Measurements from ENCODE around the gene SHISAL2A.

Gene SHISAL2A

GRCh38 chr1:52635321-52636089 is 2.5 kb downstream of the SHISAL2A start:
- Histone ChIP-seq H3K9me3 (ENCODE audit: control insufficient read depth, low read length) (no peaks in the 10 kb centered on the region), H3K27me3 (ENCODE audit: control insufficient read depth, insufficient read depth, low read length, poor library complexity, severe bottlenecking) (peaks cover 42% of the 10 kb centered on the region), H3K36me3 (ENCODE audit: control insufficient read depth, insufficient read depth, low read length) (no peaks in the 10 kb centered on the region), H3K27ac (ENCODE audit: insufficient read depth, low read depth, low read length, poor library complexity, severe bottlenecking) (no peak overlapping the region), H3K4me1 (ENCODE audit: control insufficient read depth, insufficient read depth, low read length) (peaks cover 15% of the 10 kb centered on the region), H3K4me3 (ENCODE audit: insufficient read depth, low read depth, low read length) (no peak overlapping the region)
- 81 to 85% methylated on average over 1 to 4 of the region's 4 CpGs for WGBS, 2 experiments

GRCh38 chr1:52636721-52637695 is 4.0 kb downstream of the SHISAL2A start:
- WGBS, 2 experiments = 79 to 80% methylated on average over 10 to 11 of the region's 11 CpGs
- peaks cover 18% of the 10 kb centered on the region for H3K4me1 ChIP-seq (ENCODE audit: control insufficient read depth, insufficient read depth, low read length)
- H3K27ac ChIP-seq (ENCODE audit: insufficient read depth, low read depth, low read length, poor library complexity, severe bottlenecking) = no peak overlapping the region

GRCh38 chr1:52637946-52638345 is 5.0 kb downstream of the SHISAL2A start:
- Histone ChIP-seq H3K9me3 (ENCODE audit: control insufficient read depth, low read length) (no peaks in the 10 kb centered on the region), H3K4me1 (ENCODE audit: control insufficient read depth, insufficient read depth, low read length) (peaks cover 18% of the 10 kb centered on the region), H3K36me3 (ENCODE audit: control insufficient read depth, insufficient read depth, low read length) (no peaks in the 10 kb centered on the region), H3K4me3 (ENCODE audit: insufficient read depth, low read depth, low read length) (no peak overlapping the region), H3K27me3 (ENCODE audit: control insufficient read depth, insufficient read depth, low read length, poor library complexity, severe bottlenecking) (peaks cover 25% of the 10 kb centered on the region), H3K27ac (ENCODE audit: insufficient read depth, low read depth, low read length, poor library complexity, severe bottlenecking) (no peak overlapping the region)
- 85 to 87% methylated on average over 3 to 4 of the region's 4 CpGs for WGBS, 2 experiments

More at GRCh38 chr1:52636721-52637695, 4.0 kb downstream of the SHISAL2A start:
- Histone ChIP-seq H3K4me3 (ENCODE audit: insufficient read depth, low read depth, low read length) (no peak overlapping the region), H3K36me3 (ENCODE audit: control insufficient read depth, insufficient read depth, low read length) (no peaks in the 10 kb centered on the region), H3K27me3 (ENCODE audit: control insufficient read depth, insufficient read depth, low read length, poor library complexity, severe bottlenecking) (peaks cover 34% of the 10 kb centered on the region), H3K9me3 (ENCODE audit: control insufficient read depth, low read length) (no peaks in the 10 kb centered on the region)

- 88 to 90% methylated on average over 6 of the region's 6 CpGs for WGBS, 2 experiments
- Histone ChIP-seq H3K27ac (ENCODE audit: insufficient read depth, low read depth, low read length, poor library complexity, severe bottlenecking) (no peak overlapping the region), H3K27me3 (ENCODE audit: control insufficient read depth, insufficient read depth, low read length, poor library complexity, severe bottlenecking) (no peaks in the 10 kb centered on the region), H3K36me3 (ENCODE audit: control insufficient read depth, insufficient read depth, low read length) (no peaks in the 10 kb centered on the region), H3K9me3 (ENCODE audit: control insufficient read depth, low read length) (no peaks in the 10 kb centered on the region), H3K4me3 (ENCODE audit: insufficient read depth, low read depth, low read length) (no peak overlapping the region), H3K4me1 (ENCODE audit: control insufficient read depth, insufficient read depth, low read length) (peaks cover 18% of the 10 kb centered on the region)
Measured at GRCh38 chr1:52640697-52641096, 7.7 kb downstream of the SHISAL2A start.

GRCh38 chr1:52641307-52641706 is 8.3 kb downstream of the SHISAL2A start:
- no peak overlapping the region for H3K27ac ChIP-seq (ENCODE audit: insufficient read depth, low read depth, low read length, poor library complexity, severe bottlenecking)
- 93 to 98% methylated on average over 4 of the region's 4 CpGs for WGBS, 2 experiments

GRCh38 chr1:52645261-52645660 is 12.3 kb downstream of the SHISAL2A start:
- H3K4me3 ChIP-seq (ENCODE audit: insufficient read depth, low read depth, low read length) = no peak overlapping the region
- peaks cover 5% of the 10 kb centered on the region for H3K4me1 ChIP-seq (ENCODE audit: control insufficient read depth, insufficient read depth, low read length)
- no peaks in the 10 kb centered on the region for H3K27me3 ChIP-seq (ENCODE audit: control insufficient read depth, insufficient read depth, low read length, poor library complexity, severe bottlenecking)
- no peaks in the 10 kb centered on the region for H3K36me3 ChIP-seq (ENCODE audit: control insufficient read depth, insufficient read depth, low read length)
- no peak overlapping the region for H3K27ac ChIP-seq (ENCODE audit: insufficient read depth, low read depth, low read length, poor library complexity, severe bottlenecking)
- 81 to 82% methylated on average over 6 of the region's 6 CpGs for WGBS, 2 experiments
- H3K9me3 ChIP-seq (ENCODE audit: control insufficient read depth, low read length) = no peaks in the 10 kb centered on the region

More at GRCh38 chr1:52641307-52641706, 8.3 kb downstream of the SHISAL2A start:
- H3K4me3 ChIP-seq (ENCODE audit: insufficient read depth, low read depth, low read length) = no peak overlapping the region
- peaks cover 17% of the 10 kb centered on the region for H3K4me1 ChIP-seq (ENCODE audit: control insufficient read depth, insufficient read depth, low read length)
- no peaks in the 10 kb centered on the region for H3K27me3 ChIP-seq (ENCODE audit: control insufficient read depth, insufficient read depth, low read length, poor library complexity, severe bottlenecking)
- H3K36me3 ChIP-seq (ENCODE audit: control insufficient read depth, insufficient read depth, low read length) = no peaks in the 10 kb centered on the region
- no peaks in the 10 kb centered on the region for H3K9me3 ChIP-seq (ENCODE audit: control insufficient read depth, low read length)

- no peak overlapping the region for H3K4me3 ChIP-seq (ENCODE audit: insufficient read depth, low read depth, low read length)
- H3K9me3 ChIP-seq (ENCODE audit: control insufficient read depth, low read length) = no peaks in the 10 kb centered on the region
- H3K4me1 ChIP-seq (ENCODE audit: control insufficient read depth, insufficient read depth, low read length) = no peaks in the 10 kb centered on the region
- H3K27ac ChIP-seq (ENCODE audit: insufficient read depth, low read depth, low read length, poor library complexity, severe bottlenecking) = no peak overlapping the region
- no peaks in the 10 kb centered on the region for H3K27me3 ChIP-seq (ENCODE audit: control insufficient read depth, insufficient read depth, low read length, poor library complexity, severe bottlenecking)
- no peaks in the 10 kb centered on the region for H3K36me3 ChIP-seq (ENCODE audit: control insufficient read depth, insufficient read depth, low read length)
- WGBS, 2 experiments = 86 to 94% methylated on average over 1 of the region's 1 CpG
Measured at GRCh38 chr1:52651904-52652303, 18.9 kb downstream of the SHISAL2A start.

- Histone ChIP-seq H3K27ac (ENCODE audit: insufficient read depth, low read depth, low read length, poor library complexity, severe bottlenecking) (no peak overlapping the region), H3K4me3 (ENCODE audit: insufficient read depth, low read depth, low read length) (no peak overlapping the region), H3K36me3 (ENCODE audit: control insufficient read depth, insufficient read depth, low read length) (no peaks in the 10 kb centered on the region), H3K9me3 (ENCODE audit: control insufficient read depth, low read length) (no peaks in the 10 kb centered on the region), H3K27me3 (ENCODE audit: control insufficient read depth, insufficient read depth, low read length, poor library complexity, severe bottlenecking) (no peaks in the 10 kb centered on the region), H3K4me1 (ENCODE audit: control insufficient read depth, insufficient read depth, low read length) (no peaks in the 10 kb centered on the region)
- 95 to 96% methylated on average over 5 of the region's 5 CpGs for WGBS, 2 experiments
Measured at GRCh38 chr1:52653207-52653849, 20.4 kb downstream of the SHISAL2A start.

GRCh38 chr1:52654063-52654462 is 21.1 kb downstream of the SHISAL2A start:
- H3K36me3 ChIP-seq (ENCODE audit: control insufficient read depth, insufficient read depth, low read length) = no peaks in the 10 kb centered on the region
- no peak overlapping the region for H3K27ac ChIP-seq (ENCODE audit: insufficient read depth, low read depth, low read length, poor library complexity, severe bottlenecking)
- no peak overlapping the region for H3K4me3 ChIP-seq (ENCODE audit: insufficient read depth, low read depth, low read length)
- H3K9me3 ChIP-seq (ENCODE audit: control insufficient read depth, low read length) = no peaks in the 10 kb centered on the region
- no peaks in the 10 kb centered on the region for H3K4me1 ChIP-seq (ENCODE audit: control insufficient read depth, insufficient read depth, low read length)
- no peaks in the 10 kb centered on the region for H3K27me3 ChIP-seq (ENCODE audit: control insufficient read depth, insufficient read depth, low read length, poor library complexity, severe bottlenecking)

- Histone ChIP-seq H3K36me3 (ENCODE audit: control insufficient read depth, insufficient read depth, low read length) (no peaks in the 10 kb centered on the region), H3K4me1 (ENCODE audit: control insufficient read depth, insufficient read depth, low read length) (peaks cover 11% of the 10 kb centered on the region), H3K9me3 (ENCODE audit: control insufficient read depth, low read length) (no peaks in the 10 kb centered on the region), H3K27me3 (ENCODE audit: control insufficient read depth, insufficient read depth, low read length, poor library complexity, severe bottlenecking) (no peaks in the 10 kb centered on the region), H3K4me3 (ENCODE audit: insufficient read depth, low read depth, low read length) (no peak overlapping the region), H3K27ac (ENCODE audit: insufficient read depth, low read depth, low read length, poor library complexity, severe bottlenecking) (no peak overlapping the region)
- WGBS, 2 experiments = 90 to 92% methylated on average over 3 of the region's 3 CpGs
Measured at GRCh38 chr1:52657702-52658101, 24.7 kb downstream of the SHISAL2A start.

Measured in ectodermal cell (in vitro differentiated cells).